ENCODE results near the gene TMOD3.

DNA sequence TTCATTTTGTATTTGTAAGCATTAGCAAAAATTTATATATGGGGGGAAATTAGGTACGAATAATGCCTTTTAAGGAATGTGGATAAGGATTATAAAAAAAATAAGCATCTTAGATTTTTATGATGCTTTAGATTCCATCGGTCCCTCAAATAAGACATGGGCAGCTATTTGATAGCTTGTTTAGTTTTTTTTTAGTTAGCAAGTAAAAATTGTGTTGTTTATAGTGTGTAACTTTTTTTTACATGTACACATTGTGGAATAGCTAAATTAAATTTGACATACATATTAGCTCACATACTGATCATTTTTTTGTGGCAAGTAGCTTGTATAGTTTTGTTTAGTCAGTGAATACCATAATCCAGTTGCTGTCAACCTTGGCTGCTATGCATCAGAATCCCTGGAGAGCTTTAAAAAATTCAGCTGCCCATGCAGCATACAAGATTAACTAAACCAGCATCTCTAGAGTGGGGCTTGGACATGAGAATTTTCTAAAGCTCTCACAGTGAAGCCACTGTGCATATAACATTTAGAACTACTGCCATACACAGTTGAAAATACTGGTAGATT is 53.9 kb downstream of the TMOD3 start:
- TF ChIP-seq, protein P1, sequence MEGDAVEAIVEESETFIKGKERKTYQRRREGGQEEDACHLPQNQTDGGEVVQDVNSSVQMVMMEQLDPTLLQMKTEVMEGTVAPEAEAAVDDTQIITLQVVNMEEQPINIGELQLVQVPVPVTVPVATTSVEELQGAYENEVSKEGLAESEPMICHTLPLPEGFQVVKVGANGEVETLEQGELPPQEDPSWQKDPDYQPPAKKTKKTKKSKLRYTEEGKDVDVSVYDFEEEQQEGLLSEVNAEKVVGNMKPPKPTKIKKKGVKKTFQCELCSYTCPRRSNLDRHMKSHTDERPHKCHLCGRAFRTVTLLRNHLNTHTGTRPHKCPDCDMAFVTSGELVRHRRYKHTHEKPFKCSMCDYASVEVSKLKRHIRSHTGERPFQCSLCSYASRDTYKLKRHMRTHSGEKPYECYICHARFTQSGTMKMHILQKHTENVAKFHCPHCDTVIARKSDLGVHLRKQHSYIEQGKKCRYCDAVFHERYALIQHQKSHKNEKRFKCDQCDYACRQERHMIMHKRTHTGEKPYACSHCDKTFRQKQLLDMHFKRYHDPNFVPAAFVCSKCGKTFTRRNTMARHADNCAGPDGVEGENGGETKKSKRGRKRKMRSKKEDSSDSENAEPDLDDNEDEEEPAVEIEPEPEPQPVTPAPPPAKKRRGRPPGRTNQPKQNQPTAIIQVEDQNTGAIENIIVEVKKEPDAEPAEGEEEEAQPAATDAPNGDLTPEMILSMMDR (IDR thresholded peaks at IDR 0.05) = no peak
- TF ChIP-seq POLR2A (IDR thresholded peaks at IDR 0.05) = no peak

All from body of pancreas (tissue), 4 donors.